Lower lobe of right lung (tissue), 2 donors: ENCODE measurements around the gene URB2. TPM values are rescaled to one million over a fixed set of nuclear protein-coding genes. Genes with fewer than 3 reads are reported as not detected.

Source experiments
- ATAC-seq, 2 donors: fragments of 200-7000 bp; cut with Tn5 transposase; one replicate each; pipeline ENCODE4 v1.9.1; 2020 to 2022; ENCODE audit warnings: mild to moderate bottlenecking in 2 of 2, moderate library complexity in 2 of 2
- DNase-seq: peaks from one replicate; pipeline ENCODE4 v3.0.0-alpha.2; 2020
- H3K27ac ChIP-seq: fragments of 200-600 bp; one replicate; pipeline ENCODE4 v1.8.0; 2022
- H3K27me3 ChIP-seq: fragments of 200-600 bp; one replicate; pipeline ENCODE4 v1.8.0; 2022; ENCODE audit warnings: low read depth
- H3K36me3 ChIP-seq: fragments of 200-600 bp; one replicate; pipeline ENCODE4 v1.8.0; 2022; ENCODE audit warnings: mild to moderate bottlenecking
- H3K4me1 ChIP-seq: fragments of 200-600 bp; one replicate; pipeline ENCODE4 v1.8.0; 2022
- H3K4me3 ChIP-seq: fragments of 200-600 bp; one replicate; pipeline ENCODE4 v1.8.0; 2022; ENCODE audit warnings: mild to moderate bottlenecking
- H3K9me3 ChIP-seq: fragments of 200-600 bp; one replicate; pipeline ENCODE4 v1.8.0; 2022
- intact Hi-C: fragments of 100-400 bp; cut with DNase I; formaldehyde crosslinking; loops from one replicate; pipeline ENCODE4 v1.11.0; 2022
- total RNA-seq: library from RNA; stranded (reverse); fragmentation: NEBNext Ultra II Directional; extraction: Animal tissue kit (Norgen Biotek cat#: 25700); gene quantifications from one replicate; pipeline ENCODE4 v1.2.1, GENCODE V29; 2021
- TF ChIP-seq, protein P1 (sequence below): fragments of 200-600 bp; IDR thresholded peaks from one replicate; pipeline ENCODE4 v1.8.0; 2022; ENCODE audit warnings: antibody characterized with exemption, mild to moderate bottlenecking
- donor health status: DM: no; HTN: yes; CAD: no; lungs with severe emphysema.

URB2 gene
- total RNA-seq, 1 donor from 2014 or later, result 5.8 TPM

DNA sequence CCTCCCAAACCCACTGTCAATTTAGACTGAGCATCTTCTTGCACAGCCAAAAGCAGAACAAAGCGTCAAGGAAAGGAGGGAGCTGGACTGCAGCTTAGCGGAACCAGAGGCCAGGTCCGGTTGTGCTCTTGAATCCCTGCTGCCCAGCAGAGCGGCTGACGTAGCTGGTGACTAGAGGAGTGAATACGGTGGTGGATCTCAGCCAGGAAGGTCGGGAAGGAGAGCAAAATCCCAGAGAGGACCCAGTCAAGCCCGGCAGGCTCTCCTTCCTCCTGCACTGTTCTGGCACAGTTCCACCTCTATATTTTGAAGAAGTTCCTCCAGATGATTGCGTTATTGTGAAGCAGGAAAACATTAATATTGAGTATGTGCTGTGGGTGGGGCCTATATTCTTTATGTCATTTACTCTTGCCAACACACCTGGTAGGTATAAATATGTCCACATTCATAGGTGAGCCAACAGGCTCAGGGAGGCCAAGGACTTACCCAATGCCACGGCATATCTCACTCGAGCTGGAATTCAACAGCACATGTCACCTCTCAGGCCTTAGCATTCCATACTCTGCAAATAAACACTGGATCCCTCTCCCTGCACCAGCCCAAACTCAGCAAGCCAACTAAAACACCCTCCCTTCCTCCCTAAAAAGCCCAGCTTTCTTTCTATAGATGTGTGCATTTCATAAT lies 43.9 kb upstream of the URB2 start:
- peaks cover 28% of the 10 kb centered on the region for H3K4me1 ChIP-seq
- H3K27me3 ChIP-seq, result no peaks in the 10 kb centered on the region
- H3K4me3 ChIP-seq, result peak overlapping the region; percentile 26
- peak overlapping the region; percentile 20 for H3K27ac ChIP-seq
- TF ChIP-seq, protein P1, sequence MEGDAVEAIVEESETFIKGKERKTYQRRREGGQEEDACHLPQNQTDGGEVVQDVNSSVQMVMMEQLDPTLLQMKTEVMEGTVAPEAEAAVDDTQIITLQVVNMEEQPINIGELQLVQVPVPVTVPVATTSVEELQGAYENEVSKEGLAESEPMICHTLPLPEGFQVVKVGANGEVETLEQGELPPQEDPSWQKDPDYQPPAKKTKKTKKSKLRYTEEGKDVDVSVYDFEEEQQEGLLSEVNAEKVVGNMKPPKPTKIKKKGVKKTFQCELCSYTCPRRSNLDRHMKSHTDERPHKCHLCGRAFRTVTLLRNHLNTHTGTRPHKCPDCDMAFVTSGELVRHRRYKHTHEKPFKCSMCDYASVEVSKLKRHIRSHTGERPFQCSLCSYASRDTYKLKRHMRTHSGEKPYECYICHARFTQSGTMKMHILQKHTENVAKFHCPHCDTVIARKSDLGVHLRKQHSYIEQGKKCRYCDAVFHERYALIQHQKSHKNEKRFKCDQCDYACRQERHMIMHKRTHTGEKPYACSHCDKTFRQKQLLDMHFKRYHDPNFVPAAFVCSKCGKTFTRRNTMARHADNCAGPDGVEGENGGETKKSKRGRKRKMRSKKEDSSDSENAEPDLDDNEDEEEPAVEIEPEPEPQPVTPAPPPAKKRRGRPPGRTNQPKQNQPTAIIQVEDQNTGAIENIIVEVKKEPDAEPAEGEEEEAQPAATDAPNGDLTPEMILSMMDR, result no peak
- no peaks in the 10 kb centered on the region for H3K9me3 ChIP-seq
- peak; percentile 82 to 89 for ATAC-seq
- DNase-seq, result peak; percentile 62
- intact Hi-C loops, result no loop called here
- no peaks in the 10 kb centered on the region for H3K36me3 ChIP-seq

DNA sequence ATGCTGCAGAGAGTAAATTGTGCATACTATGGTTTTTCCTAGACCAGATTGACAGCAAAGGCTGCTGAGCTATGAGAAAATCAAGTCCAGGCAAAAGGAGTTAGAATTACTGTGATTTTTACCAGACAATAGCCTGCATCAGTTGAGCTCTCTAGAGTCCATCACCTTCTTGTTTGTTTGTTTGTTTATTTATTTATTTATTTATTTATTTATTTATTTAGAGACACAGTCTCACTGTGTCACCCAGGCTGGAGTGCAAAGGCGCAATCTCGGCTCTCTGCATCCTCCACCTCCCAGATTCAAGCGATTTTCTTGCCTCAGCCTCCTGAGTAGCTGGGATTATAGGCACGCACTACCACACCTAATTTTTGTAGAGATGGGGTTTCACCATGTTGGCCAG lies 43.3 kb upstream of the URB2 start:
- no peak for ATAC-seq
- Histone ChIP-seq H3K36me3 (no peaks in the 10 kb centered on the region), H3K27ac (no peak overlapping the region), H3K4me1 (peaks cover 28% of the 10 kb centered on the region), H3K4me3 (no peak overlapping the region), H3K27me3 (no peaks in the 10 kb centered on the region), H3K9me3 (no peaks in the 10 kb centered on the region)
- TF ChIP-seq, protein P1, result no peak
- no peak for DNase-seq
- intact Hi-C loops, result no loop called here

DNA sequence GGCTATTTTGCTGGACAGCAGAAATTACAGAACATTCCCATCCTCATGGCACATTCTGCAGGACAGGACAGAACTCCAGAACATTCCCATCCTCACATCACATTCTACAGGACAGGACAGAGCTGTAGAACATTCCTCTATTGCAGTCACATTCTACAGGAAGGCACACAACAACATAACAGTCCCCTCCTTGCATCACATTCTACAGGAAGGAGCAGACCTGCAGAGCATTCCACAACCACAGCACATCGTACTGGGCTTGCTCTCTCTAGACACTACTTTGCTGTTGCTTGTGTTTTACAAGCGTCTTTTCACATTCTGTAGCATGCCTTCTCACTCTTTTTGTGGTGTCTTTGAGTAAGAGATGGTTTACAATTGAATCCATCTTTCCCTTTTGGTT lies 40.7 kb upstream of the URB2 start:
- no peaks in the 10 kb centered on the region for H3K36me3 ChIP-seq
- intact Hi-C loops, result no loop called here
- H3K4me3 ChIP-seq, result no peak overlapping the region
- ATAC-seq (no peak), DNase-seq (no peak)
- H3K27ac ChIP-seq, result no peak overlapping the region
- no peaks in the 10 kb centered on the region for H3K27me3 ChIP-seq
- no peaks in the 10 kb centered on the region for H3K9me3 ChIP-seq
- peaks cover 10% of the 10 kb centered on the region for H3K4me1 ChIP-seq
- TF ChIP-seq, protein P1, result no peak

DNA sequence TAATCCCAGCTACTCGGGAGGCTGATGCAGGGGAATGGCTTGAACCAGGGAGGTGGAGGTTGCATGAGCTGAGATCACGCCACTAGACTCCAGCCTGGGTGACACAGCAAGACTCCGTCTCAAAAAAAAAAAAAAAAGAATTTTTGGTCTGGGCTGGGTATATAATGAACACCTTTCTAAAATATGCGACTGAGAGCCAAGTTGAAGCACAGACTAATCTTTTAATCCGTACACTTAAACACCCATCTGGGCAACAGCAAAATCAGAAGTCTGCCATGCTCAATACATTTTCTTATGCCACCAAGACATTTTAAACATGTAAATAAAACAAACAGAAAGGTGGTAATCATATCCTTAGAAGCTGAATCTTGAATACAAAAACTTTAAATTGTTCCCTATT lies 35.9 kb upstream of the URB2 start:
- DNase-seq (no peak), ATAC-seq (no peak)
- Histone ChIP-seq H3K4me1 (no peaks in the 10 kb centered on the region), H3K27ac (no peak overlapping the region), H3K27me3 (no peaks in the 10 kb centered on the region), H3K9me3 (no peaks in the 10 kb centered on the region), H3K4me3 (no peak overlapping the region), H3K36me3 (peaks cover 37% of the 10 kb centered on the region)
- TF ChIP-seq, protein P1, result no peak
- intact Hi-C loops, result no loop called here

DNA sequence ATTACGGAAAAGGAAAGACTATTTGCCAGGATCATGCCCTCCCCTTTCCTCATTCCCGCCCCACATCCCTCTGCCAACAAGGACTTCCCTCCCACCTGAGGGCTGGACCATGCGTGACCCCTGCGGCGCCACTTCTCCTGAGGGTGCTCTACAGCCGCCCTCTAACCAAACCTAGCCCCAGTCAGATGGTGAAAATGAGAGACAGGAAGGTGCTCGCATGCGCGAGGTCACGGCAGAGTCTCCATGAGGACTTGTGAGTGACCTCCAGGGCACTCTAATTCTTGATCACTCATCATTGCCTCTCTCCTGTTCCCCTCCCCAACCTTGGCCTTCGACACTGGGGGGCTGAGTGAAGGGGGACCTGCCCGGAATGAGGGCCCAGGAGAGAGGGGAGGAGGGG lies 32.2 kb upstream of the URB2 start:
- Histone ChIP-seq H3K9me3 (no peaks in the 10 kb centered on the region), H3K27me3 (no peaks in the 10 kb centered on the region), H3K36me3 (peaks cover 41% of the 10 kb centered on the region), H3K27ac (no peak overlapping the region), H3K4me3 (no peak overlapping the region), H3K4me1 (no peaks in the 10 kb centered on the region)
- TF ChIP-seq, protein P1, result no peak
- no peak for ATAC-seq
- intact Hi-C loops, result no loop called here
- DNase-seq, result no peak
